GM21786 (cell line): ENCODE data around the gene SLC7A14.

Source experiments
- ATAC-seq: cut with Tn5 transposase; IDR thresholded peaks from one replicate; pipeline ENCODE4 v1.9.1; 2021; ENCODE audit not compliant: unreplicated experiment

SLC7A14 gene

GRCh38 chr3:170499562-170500156 lies 86.2 kb downstream of the SLC7A14 start:
- ATAC-seq = no peak

- no peak for ATAC-seq
Measured at GRCh38 chr3:170497207-170498095, 88.4 kb downstream of the SLC7A14 start.

- ATAC-seq = no peak
Measured at GRCh38 chr3:170496868-170497140, 89.1 kb downstream of the SLC7A14 start.

- ATAC-seq = no peak
Measured at GRCh38 chr3:170496026-170496867, 89.6 kb downstream of the SLC7A14 start.

- no peak for ATAC-seq
Measured at GRCh38 chr3:170494766-170495165, 91.1 kb downstream of the SLC7A14 start.

- ATAC-seq = no peak
Measured at GRCh38 chr3:170493712-170494182, 92.1 kb downstream of the SLC7A14 start.

- no peak for ATAC-seq
Measured at GRCh38 chr3:170491901-170492300, 94.0 kb downstream of the SLC7A14 start.

- ATAC-seq = no peak
Measured at GRCh38 chr3:170490828-170491560, 94.9 kb downstream of the SLC7A14 start.

- no peak for ATAC-seq
Measured at GRCh38 chr3:170488802-170489201, 97.1 kb downstream of the SLC7A14 start.

- no peak for ATAC-seq
Measured at GRCh38 chr3:170487031-170487430, 98.8 kb downstream of the SLC7A14 start.

GRCh38 chr3:170486398-170486797 lies 99.5 kb downstream of the SLC7A14 start:
- ATAC-seq = no peak

- no peak for ATAC-seq
Measured at GRCh38 chr3:170485696-170486095, 100.2 kb downstream of the SLC7A14 start.

GRCh38 chr3:170485294-170485693 lies 100.6 kb downstream of the SLC7A14 start:
- ATAC-seq = no peak

GRCh38 chr3:170484869-170485268 lies 101.0 kb downstream of the SLC7A14 start:
- no peak for ATAC-seq

- no peak for ATAC-seq
Measured at GRCh38 chr3:170483485-170484262, 102.2 kb downstream of the SLC7A14 start.

- no peak for ATAC-seq
Measured at GRCh38 chr3:170482199-170482598, 103.7 kb downstream of the SLC7A14 start.

- ATAC-seq = no peak
Measured at GRCh38 chr3:170480111-170480510, 105.8 kb downstream of the SLC7A14 start.

- ATAC-seq = no peak
Measured at GRCh38 chr3:170477395-170477794, 108.5 kb downstream of the SLC7A14 start.

- no peak for ATAC-seq
Measured at GRCh38 chr3:170476291-170476690, 109.6 kb downstream of the SLC7A14 start.

- ATAC-seq = no peak
Measured at GRCh38 chr3:170475092-170475685, 110.7 kb downstream of the SLC7A14 start.
